Neuronal stem cell (in vitro differentiated cells): Measurements from ENCODE around the gene ZNF648.

Experiments
- DNase-seq: peaks from one replicate; pipeline ENCODE4 v3.0.0-alpha.2; 2013; ENCODE audit warnings: low spot score
- H2AFZ ChIP-seq: one replicate; pipeline ENCODE4 v1.6.1; 2013; ENCODE audit warnings: mild to moderate bottlenecking, low read length, inconsistent platforms
- H2AK5ac ChIP-seq: 2 replicates; pipeline ENCODE4 v1.6.1; 2013; ENCODE audit warnings: low read depth, mild to moderate bottlenecking, inconsistent platforms, low read length, moderate library complexity, mixed read lengths
- H2BK120ac ChIP-seq: 2 replicates; pipeline ENCODE4 v1.6.1; 2013; ENCODE audit warnings: low read depth, mild to moderate bottlenecking, inconsistent platforms, low read length, moderate library complexity, mixed read lengths
- H2BK12ac ChIP-seq: one replicate; pipeline ENCODE4 v1.6.1; 2013; ENCODE audit warnings: low read length, inconsistent platforms
- H2BK15ac ChIP-seq: 2 replicates; pipeline ENCODE4 v1.6.1; 2013; ENCODE audit warnings: mild to moderate bottlenecking, low read length, inconsistent platforms, mixed read lengths
- H2BK5ac ChIP-seq: one replicate; pipeline ENCODE4 v1.6.1; 2013; ENCODE audit warnings: inconsistent platforms, mild to moderate bottlenecking, low read length, moderate library complexity
- H3K14ac ChIP-seq: one replicate; pipeline ENCODE4 v1.6.1; 2013; ENCODE audit warnings: low read length, inconsistent platforms
- H3K18ac ChIP-seq: 2 replicates; pipeline ENCODE4 v1.6.1; 2013; ENCODE audit warnings: low read length, inconsistent platforms
- H3K23ac ChIP-seq: 2 replicates; pipeline ENCODE4 v1.6.1; 2013; ENCODE audit warnings: low read depth, mild to moderate bottlenecking, mixed read lengths, low read length, inconsistent platforms; ENCODE audit not compliant: poor library complexity
- H3K27ac ChIP-seq: replicated peaks from 3 replicates; pipeline ENCODE4 v1.5.1; 2013; ENCODE audit warnings: low read length, inconsistent platforms
- H3K27me3 ChIP-seq, 3 experiments: 2 replicates each; pipeline ENCODE4 v1.6.1; 2013; ENCODE audit warnings: low read length in 3 of 3, mild to moderate bottlenecking in 2 of 3, inconsistent platforms in 1 of 3, low read depth in 1 of 3, mixed read lengths in 1 of 3, moderate library complexity in 1 of 3; ENCODE audit not compliant: control insufficient read depth in 3 of 3, insufficient read depth in 3 of 3
- H3K36me3 ChIP-seq, 2 donors: replicated peaks in 1 of 2; 2 replicates each; pipeline ENCODE4 v1.6.1; 2013; ENCODE audit warnings: low read length in 2 of 2; ENCODE audit not compliant: control insufficient read depth in 2 of 2, insufficient read depth in 2 of 2
- H3K4ac ChIP-seq: 2 replicates; pipeline ENCODE4 v1.6.1; 2013; ENCODE audit warnings: inconsistent platforms, mild to moderate bottlenecking, low read length, moderate library complexity
- H3K4me1 ChIP-seq, 2 donors: 1 replicate in 1 of 2; 2 replicates in 1 of 2; pipeline ENCODE4 v1.6.1; 2013; ENCODE audit warnings: low read length in 2 of 2, low read depth in 1 of 2; ENCODE audit not compliant: control insufficient read depth in 2 of 2, insufficient read depth in 1 of 2
- H3K4me2 ChIP-seq: one replicate; pipeline ENCODE4 v1.6.1; 2013; ENCODE audit warnings: mild to moderate bottlenecking, low read length, inconsistent platforms; ENCODE audit not compliant: insufficient read depth, poor library complexity, severe bottlenecking
- H3K4me3 ChIP-seq, 2 donors: 2 replicates each; pipeline ENCODE4 v1.5.1; 2013; ENCODE audit warnings: low read length in 2 of 2, mild to moderate bottlenecking in 2 of 2, inconsistent platforms in 1 of 2, moderate library complexity in 1 of 2
- H3K79me1 ChIP-seq: one replicate; pipeline ENCODE4 v1.6.1; 2013; ENCODE audit warnings: low read depth, mild to moderate bottlenecking, inconsistent platforms, low read length, moderate library complexity
- H3K9ac ChIP-seq: one replicate; pipeline ENCODE4 v1.6.1; 2013; ENCODE audit warnings: mild to moderate bottlenecking, low read depth, low read length, inconsistent platforms; ENCODE audit not compliant: poor library complexity
- H3K9me3 ChIP-seq, 2 donors: replicated peaks in 1 of 2; 2 replicates each; pipeline versions ENCODE3 to v1.6.1; 2013; ENCODE audit warnings: low read length in 2 of 2, mild to moderate bottlenecking in 2 of 2, inconsistent platforms in 1 of 2, low read depth in 1 of 2, mixed read lengths in 1 of 2, moderate library complexity in 1 of 2; ENCODE audit not compliant: control insufficient read depth in 2 of 2, insufficient read depth in 1 of 2
- H4K8ac ChIP-seq: one replicate; pipeline ENCODE4 v1.6.1; 2013; ENCODE audit warnings: low read depth, mild to moderate bottlenecking, inconsistent platforms, low read length, moderate library complexity
- H4K91ac ChIP-seq: one replicate; pipeline ENCODE4 v1.6.1; 2013; ENCODE audit warnings: low read length, low read depth, mild to moderate bottlenecking, inconsistent platforms; ENCODE audit not compliant: poor library complexity
- WGBS, 2 donors: extraction: QIAGEN DNeasy Blood & Tissue Kit; methylation state at CpG; one replicate each; pipeline ENCODE4 v1.1.7; 2013; ENCODE audit warnings: missing lambda C conversion rate in 2 of 2, mixed read lengths in 1 of 2; ENCODE audit not compliant: insufficient read length in 2 of 2, insufficient replicate concordance in 1 of 2; ENCODE audit errors: extremely low coverage in 2 of 2; 5-methylcytosine and 5-hydroxymethylcytosine counted together

Gene ZNF648

DNA sequence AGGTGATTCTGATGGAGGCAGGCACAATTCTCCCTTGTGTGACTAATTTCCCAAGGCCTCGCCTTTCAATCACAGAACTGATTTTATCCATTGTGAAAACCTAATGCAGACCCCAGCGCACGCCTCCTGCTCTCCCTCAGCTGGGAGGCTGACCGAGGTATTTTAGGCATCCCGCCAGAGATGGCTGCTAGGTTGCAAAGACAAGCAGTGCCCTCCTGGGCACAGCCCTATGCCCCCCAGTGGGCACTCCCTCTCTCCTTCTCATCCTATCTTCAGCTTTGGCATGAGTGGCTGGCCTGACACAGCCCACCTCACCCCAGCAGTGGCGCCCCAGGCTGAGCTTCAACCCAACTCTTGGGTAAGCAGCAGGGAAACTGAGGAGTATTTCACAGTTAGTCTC, 24.2 kb upstream of the ZNF648 start:
- no peak for DNase-seq
- Histone ChIP-seq H3K4me1 (peaks cover 0 to 2% of the 10 kb centered on the region in 2 donors), H3K9me3 (no peaks in the 10 kb centered on the region), H2BK120ac (peak overlapping the region; percentile 18), H3K9ac (no peak overlapping the region), H3K79me1 (no peaks in the 10 kb centered on the region), H3K4ac (no peak overlapping the region), H2BK15ac (peak overlapping the region; percentile 42), H4K8ac (no peak overlapping the region), H3K4me3 (no peak overlapping the region), H2AFZ (no peak overlapping the region), H3K27ac (no peak overlapping the region), H3K27me3 (peaks cover 0 to 10% (median 0%) of the 10 kb centered on the region in 3 experiments), H3K36me3 (no peaks in the 10 kb centered on the region), H3K23ac (peak overlapping the region; percentile 12), H4K91ac (no peak overlapping the region), H2BK5ac (no peak overlapping the region), H3K4me2 (no peak overlapping the region), H2AK5ac (peak overlapping the region; percentile 95), H3K14ac (no peak overlapping the region), H2BK12ac (no peak overlapping the region), H3K18ac (peak overlapping the region; percentile 38)
- WGBS, 2 donors: no CpG with 5 or more reads among the region's 6 CpGs

DNA sequence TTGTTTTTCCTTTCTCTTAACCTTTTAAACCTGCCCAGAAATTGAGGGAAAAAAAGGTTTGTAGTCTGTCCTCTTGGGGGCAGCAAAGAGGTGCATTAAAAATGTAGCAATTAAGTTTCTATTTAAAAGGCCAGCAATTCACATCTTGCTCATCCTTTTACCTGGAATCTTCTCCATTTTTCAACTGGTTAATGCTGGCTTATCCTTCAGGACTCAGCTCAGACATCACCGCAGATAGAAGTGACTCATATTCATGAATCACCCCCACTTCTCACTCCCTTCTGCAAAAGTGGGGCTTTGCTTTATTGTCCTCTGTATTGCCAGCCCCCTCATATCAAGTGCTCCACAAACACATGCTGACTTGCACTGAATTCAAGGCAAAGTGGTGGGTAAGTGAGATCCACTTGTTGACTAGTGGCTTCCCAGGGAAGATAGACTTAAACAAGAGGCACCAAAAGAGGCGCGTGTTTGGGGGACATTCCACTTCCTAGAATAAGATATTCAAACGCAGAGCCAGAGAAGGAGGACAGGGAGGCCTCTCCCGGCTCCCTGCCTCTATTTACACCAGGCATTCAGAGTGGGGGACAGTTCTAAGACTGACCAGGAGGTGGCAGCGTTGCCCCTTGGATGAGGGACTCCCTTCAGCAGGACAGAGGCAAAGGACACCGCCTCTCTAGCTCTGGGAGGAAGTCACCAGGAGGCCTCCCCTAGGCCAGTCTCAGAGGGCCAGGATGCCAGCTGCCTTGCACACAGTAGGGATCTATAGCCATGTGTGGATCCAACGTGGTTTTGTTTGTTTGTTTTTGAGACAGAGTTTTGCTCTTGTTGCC, 23.2 kb upstream of the ZNF648 start:
- Histone ChIP-seq H3K18ac (no peak overlapping the region), H3K9me3 (no peaks in the 10 kb centered on the region), H2BK12ac (no peak overlapping the region), H2AK5ac (no peak overlapping the region), H3K14ac (no peak overlapping the region), H4K91ac (no peak overlapping the region), H3K9ac (no peak overlapping the region), H2BK15ac (no peak overlapping the region), H2AFZ (peak overlapping the region; percentile 70), H3K4ac (no peak overlapping the region), H3K4me3 (no peak overlapping the region), H3K23ac (no peak overlapping the region), H3K4me1 (peaks cover 0 to 2% of the 10 kb centered on the region in 2 donors), H3K27me3 (peaks cover 0 to 6% (median 0%) of the 10 kb centered on the region in 3 experiments), H2BK120ac (no peak overlapping the region), H3K4me2 (no peak overlapping the region), H2BK5ac (no peak overlapping the region), H4K8ac (no peak overlapping the region), H3K79me1 (no peaks in the 10 kb centered on the region), H3K27ac (no peak overlapping the region), H3K36me3 (no peaks in the 10 kb centered on the region)
- DNase-seq: peak; percentile 86
- no CpG with 5 or more reads among the region's 8 CpGs for WGBS, 2 donors

- H3K23ac ChIP-seq: no peak overlapping the region
- H3K18ac ChIP-seq: no peak overlapping the region
- H4K8ac ChIP-seq: no peak overlapping the region
- WGBS, 2 donors: no CpG with 5 or more reads among the region's 3 CpGs
- no peak overlapping the region for H2AK5ac ChIP-seq
- no peak overlapping the region for H3K9ac ChIP-seq
- no peaks in the 10 kb centered on the region for H3K9me3 ChIP-seq
- H3K79me1 ChIP-seq: no peaks in the 10 kb centered on the region
- no peak overlapping the region for H2BK15ac ChIP-seq
- no peak overlapping the region for H3K14ac ChIP-seq
- no peaks in the 10 kb centered on the region for H3K36me3 ChIP-seq
- H2AFZ ChIP-seq: no peak overlapping the region
- H3K27me3 ChIP-seq: no peaks in the 10 kb centered on the region
- H3K4ac ChIP-seq: no peak overlapping the region
- DNase-seq: no peak
- no peak overlapping the region for H2BK5ac ChIP-seq
- no peak overlapping the region for H3K27ac ChIP-seq
- no peak overlapping the region for H4K91ac ChIP-seq
- no peak overlapping the region for H2BK120ac ChIP-seq
- no peak overlapping the region for H2BK12ac ChIP-seq
- H3K4me3 ChIP-seq: no peak overlapping the region
- peaks cover 0 to 2% of the 10 kb centered on the region in 2 donors for H3K4me1 ChIP-seq
- no peak overlapping the region for H3K4me2 ChIP-seq
These were observed 22.5 kb upstream of the ZNF648 start for GRCh38 chr1:182083851-182084486.

DNA sequence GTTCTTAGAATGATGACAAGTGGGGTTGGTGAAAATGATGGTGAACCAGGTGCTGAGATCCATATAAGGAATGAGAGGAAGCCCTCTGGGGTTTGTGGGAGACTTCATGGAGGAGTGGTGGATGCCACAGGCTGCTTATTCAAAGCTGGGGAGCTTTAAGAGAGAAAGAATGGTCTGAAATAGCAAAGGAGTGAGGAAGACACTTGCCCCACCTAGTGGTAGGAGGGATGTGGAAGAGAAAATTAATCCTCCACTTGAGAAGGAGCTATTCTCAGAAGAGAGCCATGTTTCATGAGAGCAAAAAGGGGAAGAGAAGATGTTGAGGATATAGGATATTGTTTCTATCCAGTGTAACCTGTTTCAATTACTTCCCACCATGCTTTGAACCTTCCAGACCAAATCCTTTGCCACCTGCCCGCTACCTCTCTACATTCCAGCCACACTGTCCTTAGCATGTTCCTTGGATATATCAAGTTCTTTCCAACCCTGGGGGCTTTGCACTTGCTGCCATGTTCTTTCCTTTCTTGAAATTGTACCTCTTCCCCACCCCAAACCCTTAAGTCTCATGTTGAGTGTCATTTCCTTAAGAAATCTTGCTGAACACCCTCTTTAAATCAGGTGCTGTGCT, 19.6 kb upstream of the ZNF648 start:
- Histone ChIP-seq H3K14ac (no peak overlapping the region), H3K4me3 (no peak overlapping the region), H2BK15ac (no peak overlapping the region), H3K4me2 (no peak overlapping the region), H3K27me3 (no peaks in the 10 kb centered on the region), H2AFZ (no peak overlapping the region), H3K36me3 (no peaks in the 10 kb centered on the region), H4K8ac (no peak overlapping the region), H2BK120ac (no peak overlapping the region), H4K91ac (no peak overlapping the region), H3K18ac (no peak overlapping the region), H2BK5ac (no peak overlapping the region), H3K4ac (no peak overlapping the region), H3K9ac (no peak overlapping the region), H3K27ac (no peak overlapping the region), H3K79me1 (no peaks in the 10 kb centered on the region), H2BK12ac (no peak overlapping the region), H3K23ac (no peak overlapping the region), H2AK5ac (no peak overlapping the region), H3K9me3 (no peaks in the 10 kb centered on the region), H3K4me1 (no peaks in the 10 kb centered on the region)
- WGBS, 2 donors: no CpG with 5 or more reads among the region's 1 CpG
- DNase-seq: peak; percentile 38
